Stimulated activated naive CD8-positive, alpha-beta T cell treated with anti-CD3 and anti-CD28 coated beads, Interleukin-15, amount 100 ng/mL, for 72 hours (primary cell): ENCODE measurements around the gene PPARGC1A.

Source experiments
- ATAC-seq: fragments of 150-1000 bp; cut with Tn5 transposase; 2 replicates; pipeline ENCODE4 v1.10.0; 2021; ENCODE audit warnings: mild to moderate bottlenecking, moderate library complexity
- DNase-seq, 2 donors: peaks; one replicate each; pipeline ENCODE4 v3.0.0; 2021 to 2022
- H3K27ac Mint-ChIP-seq, 2 donors: one replicate each; pipeline ENCODE4 v1.8.0; 2022; ENCODE audit warnings: mild to moderate bottlenecking in 2 of 2, mixed read lengths in 2 of 2, moderate library complexity in 2 of 2
- H3K27me3 Mint-ChIP-seq: one replicate; pipeline ENCODE4 v1.8.0; 2022; ENCODE audit warnings: mixed read lengths
- H3K4me1 Mint-ChIP-seq: one replicate; pipeline ENCODE4 v1.8.0; 2022; ENCODE audit warnings: mild to moderate bottlenecking, mixed read lengths
- H3K4me3 Mint-ChIP-seq, 2 donors: one replicate each; pipeline ENCODE4 v1.8.0; 2022; ENCODE audit warnings: mild to moderate bottlenecking in 2 of 2, mixed read lengths in 2 of 2, moderate library complexity in 1 of 2
- H3K9me3 Mint-ChIP-seq, 2 donors: one replicate each; pipeline ENCODE4 v1.8.0; 2022; ENCODE audit warnings: mixed read lengths in 2 of 2

Gene PPARGC1A

GRCh38 chr4:23750125-23750524 lies 139.7 kb downstream of the PPARGC1A start:
- no peak for ATAC-seq
- H3K9me3 Mint-ChIP-seq: peaks cover 0 to 3% of the 10 kb centered on the region in 2 donors
- DNase-seq: no peak
- no peaks in the 10 kb centered on the region for H3K27me3 Mint-ChIP-seq
- H3K27ac Mint-ChIP-seq: no peak overlapping the region
- no peaks in the 10 kb centered on the region for H3K4me1 Mint-ChIP-seq
- H3K4me3 Mint-ChIP-seq: no peak overlapping the region

- H3K9me3 Mint-ChIP-seq: peaks cover 0 to 4% of the 10 kb centered on the region in 2 donors
- no peak for DNase-seq
Observed at GRCh38 chr4:23747281-23747735, 142.5 kb downstream of the PPARGC1A start.

GRCh38 chr4:23746672-23747071 lies 143.2 kb downstream of the PPARGC1A start:
- Mint-ChIP-seq H3K27me3 (no peaks in the 10 kb centered on the region), H3K27ac (no peak overlapping the region), H3K4me3 (no peak overlapping the region), H3K4me1 (no peaks in the 10 kb centered on the region), H3K9me3 (peaks cover 0 to 4% of the 10 kb centered on the region in 2 donors)
- ATAC-seq (no peak), DNase-seq (no peak)

More at GRCh38 chr4:23747281-23747735, 142.5 kb downstream of the PPARGC1A start:
- Mint-ChIP-seq H3K27ac (no peak overlapping the region), H3K27me3 (no peaks in the 10 kb centered on the region), H3K4me3 (no peak overlapping the region), H3K4me1 (no peaks in the 10 kb centered on the region)
- no peak for ATAC-seq

- Mint-ChIP-seq H3K9me3 (peaks cover 0 to 4% of the 10 kb centered on the region in 2 donors), H3K4me3 (no peak overlapping the region), H3K27me3 (no peaks in the 10 kb centered on the region), H3K4me1 (no peaks in the 10 kb centered on the region), H3K27ac (no peak overlapping the region)
- no peak for ATAC-seq
- DNase-seq: no peak
Observed at GRCh38 chr4:23746027-23746426, 143.8 kb downstream of the PPARGC1A start.

- Mint-ChIP-seq H3K9me3 (peaks cover 4 to 6% of the 10 kb centered on the region in 2 donors), H3K4me1 (no peaks in the 10 kb centered on the region), H3K4me3 (no peak overlapping the region), H3K27ac (no peak overlapping the region), H3K27me3 (no peaks in the 10 kb centered on the region)
- no peak for ATAC-seq
- no peak for DNase-seq
Observed at GRCh38 chr4:23745377-23745776, 144.5 kb downstream of the PPARGC1A start.
